GM18909 (cell line): ENCODE data around the gene PARPBP.
"Not testable (repeated sequence)": the region's sequence is repeated elsewhere in the genome, so short reads cannot be mapped to it uniquely, and the experiment has no call there.

ENCODE experiments used
- ATAC-seq: cut with Tn5 transposase; IDR thresholded peaks from one replicate; pipeline ENCODE4 v1.9.1; 2021; ENCODE audit warnings: mild to moderate bottlenecking; ENCODE audit not compliant: unreplicated experiment, poor library complexity

PARPBP gene

GRCh38 chr12:102232446-102232845 is 112.5 kb downstream of the PARPBP start:
- ATAC-seq = no peak

GRCh38 chr12:102234599-102234998 is 114.6 kb downstream of the PARPBP start:
- ATAC-seq = no peak

GRCh38 chr12:102240859-102241258 is 120.9 kb downstream of the PARPBP start:
- not testable (repeated sequence) for ATAC-seq
